Superior temporal gyrus (tissue), 1 donor: ENCODE measurements around the gene GUSB.
"Not testable (repeated sequence)": the region's sequence is repeated elsewhere in the genome, so short reads cannot be mapped to it uniquely, and the experiment has no call there.

Experiments
- DNase-seq: peaks from one replicate; pipeline ENCODE4 v3.0.0-alpha.2; 2016; ENCODE audit errors: extremely low spot score

GUSB gene

GRCh38 chr7:65975814-65976445, 6.1 kb downstream of the GUSB start:
- no peak for DNase-seq

GRCh38 chr7:65974876-65975275, 7.1 kb downstream of the GUSB start:
- DNase-seq, result no peak

DNA sequence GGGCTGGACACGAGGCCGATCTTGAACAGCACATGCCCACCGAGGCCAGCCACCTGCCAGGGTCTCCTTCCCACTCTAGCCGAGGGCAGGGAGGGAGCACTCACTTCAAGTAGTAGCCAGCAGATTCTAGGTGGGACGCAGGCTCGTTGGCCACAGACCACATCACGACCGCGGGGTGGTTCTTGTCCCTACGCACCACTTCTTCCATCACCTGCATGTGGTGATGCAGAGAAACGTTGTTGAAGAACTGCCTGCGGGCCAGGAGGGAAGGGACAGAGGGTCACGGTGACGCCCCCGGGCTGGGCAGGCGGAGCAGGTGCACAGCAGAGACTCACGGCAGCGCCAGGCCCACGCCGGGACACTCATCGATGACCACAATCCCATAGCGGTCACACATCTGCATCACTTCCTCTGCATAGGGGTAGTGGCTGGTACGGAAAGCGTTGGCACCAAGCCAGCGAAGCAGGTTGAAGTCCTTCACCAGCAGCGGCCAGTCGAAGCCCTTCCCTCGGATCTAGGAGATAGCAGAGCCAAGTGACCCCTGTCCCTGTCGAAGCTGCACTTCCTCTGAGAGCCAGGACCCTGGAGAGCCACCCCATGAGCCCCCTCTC, 7.7 kb downstream of the GUSB start:
- DNase-seq, result no peak

- no peak for DNase-seq
These were observed 9.0 kb downstream of the GUSB start for GRCh38 chr7:65972976-65973375.

DNA sequence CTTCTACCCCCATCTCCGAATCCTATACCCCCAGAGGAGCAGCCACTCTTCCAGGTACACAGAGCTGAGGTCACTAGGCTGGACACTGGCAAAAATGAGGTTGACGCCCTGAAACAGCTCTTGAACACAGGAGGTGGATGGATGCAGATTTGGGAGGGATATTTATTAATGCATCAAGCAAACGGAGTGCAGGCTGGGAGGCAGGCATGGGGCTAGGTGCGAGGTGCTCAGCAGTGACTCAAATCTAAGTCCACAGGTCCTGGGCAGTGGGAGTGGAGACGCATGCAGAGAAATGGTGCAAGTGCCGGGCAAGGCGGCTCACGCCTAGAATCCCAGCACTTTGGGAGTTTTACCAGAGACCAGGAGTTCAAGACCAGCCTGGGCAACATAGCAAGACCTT, 11.0 kb downstream of the GUSB start:
- no peak for DNase-seq

GRCh38 chr7:65968256-65969185, 13.5 kb downstream of the GUSB start:
- DNase-seq, result no peak

DNA sequence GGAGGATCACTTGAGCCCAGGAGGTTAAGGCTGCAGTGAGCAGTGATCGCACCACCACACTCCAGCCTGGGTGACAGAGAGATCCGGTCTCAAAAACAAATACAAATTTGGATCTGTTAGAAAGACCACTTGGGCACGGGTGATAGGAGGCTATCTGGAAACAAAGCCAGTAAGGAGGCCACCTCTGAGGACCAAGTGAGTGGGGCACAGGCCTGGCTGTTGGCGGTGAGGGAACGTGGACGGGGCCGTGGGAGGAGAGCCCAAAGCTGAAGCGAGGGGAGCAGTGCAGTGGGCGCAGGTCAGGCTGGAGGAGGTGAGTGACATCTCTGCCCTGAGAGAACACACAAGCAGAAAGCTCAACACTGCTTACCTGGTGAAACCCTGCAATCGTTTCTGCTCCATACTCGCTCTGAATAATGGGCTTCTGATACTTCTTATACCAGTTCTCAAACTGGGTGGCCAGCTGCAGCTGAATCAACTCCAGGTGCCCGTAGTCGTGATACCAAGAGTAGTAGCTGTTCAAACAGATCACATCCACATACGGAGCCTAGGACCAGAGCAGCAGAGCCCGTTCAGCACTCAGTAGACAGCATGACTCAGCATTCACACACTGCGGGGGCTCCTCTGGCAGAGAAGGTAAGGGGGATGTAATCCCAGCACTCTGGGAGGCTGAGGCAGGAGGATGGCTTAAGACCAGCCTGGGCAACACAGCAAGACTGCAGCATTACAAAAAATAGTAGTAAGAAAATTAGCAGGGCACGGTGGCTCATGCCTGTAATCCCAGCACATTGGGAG, 14.5 kb downstream of the GUSB start:
- no peak for DNase-seq

DNA sequence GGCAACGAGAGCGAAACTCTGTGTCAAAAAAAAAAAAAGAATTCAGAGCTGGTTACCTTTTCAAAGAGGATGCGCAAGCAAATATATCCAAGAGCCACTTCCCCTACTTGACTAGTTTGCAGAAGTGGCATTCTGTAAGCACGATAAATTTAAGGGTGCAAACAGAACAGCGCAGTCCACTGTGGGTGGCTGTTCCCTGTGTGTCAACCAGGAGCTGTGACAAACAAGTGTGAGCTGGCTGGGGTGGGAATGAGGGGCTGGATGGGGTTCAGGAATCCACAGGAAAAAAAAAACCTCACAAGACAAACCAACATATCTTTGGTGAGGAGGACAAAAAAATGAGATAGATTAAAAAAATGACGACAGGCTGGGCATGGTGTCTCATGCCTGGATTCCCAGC, 15.9 kb downstream of the GUSB start:
- no peak for DNase-seq

DNA sequence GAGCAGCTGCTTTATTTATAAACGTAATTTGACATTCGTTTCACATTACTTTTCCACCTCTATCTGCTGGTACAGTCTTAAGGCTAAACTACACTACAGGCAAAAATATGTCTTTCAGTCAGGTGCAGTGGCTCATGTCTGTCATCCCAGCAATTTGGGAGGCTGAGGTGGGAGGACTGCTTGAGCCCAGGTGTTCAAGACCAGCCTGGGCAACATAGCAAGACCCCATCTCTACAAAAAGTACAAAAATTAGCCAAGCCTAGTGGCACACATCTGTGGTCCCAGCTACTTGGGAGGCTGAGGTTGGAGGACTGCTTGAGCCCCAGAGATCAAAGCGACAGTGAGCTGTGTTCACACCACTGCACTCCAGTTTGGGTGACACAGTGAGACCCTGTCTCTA, 17.3 kb downstream of the GUSB start:
- DNase-seq, result not testable (repeated sequence)

DNA sequence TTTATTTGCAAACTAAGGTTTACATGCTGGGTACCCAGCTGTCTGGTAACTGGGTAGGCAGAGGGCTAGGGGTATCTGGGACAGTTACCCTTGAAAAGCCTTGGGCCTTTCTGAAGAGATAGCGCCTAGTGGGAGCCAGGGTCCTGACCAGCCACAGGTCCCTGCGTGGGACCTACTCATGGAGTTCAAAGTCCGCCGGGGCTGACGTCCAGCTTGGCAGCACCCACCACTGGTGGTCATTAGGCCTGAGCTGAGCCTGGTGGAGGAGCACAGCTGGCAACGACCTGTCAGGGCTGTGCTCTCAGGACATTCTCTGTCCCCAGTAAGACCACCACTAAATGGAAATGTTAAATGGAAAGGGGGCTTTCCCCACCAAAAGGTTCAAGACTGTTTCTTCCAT, 20.0 kb downstream of the GUSB start:
- DNase-seq, result no peak

DNA sequence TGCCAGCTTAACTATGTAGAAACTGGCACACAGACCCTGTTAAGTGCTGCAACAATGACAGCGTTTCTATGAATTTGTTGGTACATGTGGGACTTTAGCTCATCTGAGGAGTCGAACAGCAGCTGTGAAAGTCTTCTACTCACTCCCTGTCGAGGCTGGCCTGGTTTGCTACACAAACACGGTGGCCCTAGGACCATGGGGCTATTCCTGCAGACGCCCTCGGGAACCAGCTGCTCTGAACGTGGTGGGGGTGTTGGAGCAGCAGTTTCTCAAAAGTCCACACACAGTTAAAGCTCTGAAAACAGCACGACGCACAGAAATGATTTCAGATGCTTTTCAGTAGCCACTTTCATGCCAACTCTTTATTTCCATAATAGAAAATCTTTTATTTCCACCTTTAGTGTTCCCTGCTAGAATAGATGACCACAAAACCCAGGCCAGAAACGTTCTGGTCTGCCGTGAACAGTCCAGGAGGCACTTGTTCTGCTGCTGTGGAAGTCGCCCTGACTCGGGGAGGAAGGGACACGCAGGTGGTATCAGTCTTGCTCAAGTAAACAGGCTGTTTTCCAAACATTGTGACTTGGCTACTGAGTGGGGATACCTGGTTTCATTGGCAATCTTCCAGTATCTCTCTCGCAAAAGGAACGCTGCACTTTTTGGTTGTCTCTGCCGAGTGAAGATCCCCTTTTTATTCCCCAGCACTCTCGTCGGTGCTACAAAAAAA, 21.5 kb downstream of the GUSB start:
- DNase-seq, result no peak

GRCh38 chr7:65955718-65956117, 26.3 kb downstream of the GUSB start:
- no peak for DNase-seq

DNA sequence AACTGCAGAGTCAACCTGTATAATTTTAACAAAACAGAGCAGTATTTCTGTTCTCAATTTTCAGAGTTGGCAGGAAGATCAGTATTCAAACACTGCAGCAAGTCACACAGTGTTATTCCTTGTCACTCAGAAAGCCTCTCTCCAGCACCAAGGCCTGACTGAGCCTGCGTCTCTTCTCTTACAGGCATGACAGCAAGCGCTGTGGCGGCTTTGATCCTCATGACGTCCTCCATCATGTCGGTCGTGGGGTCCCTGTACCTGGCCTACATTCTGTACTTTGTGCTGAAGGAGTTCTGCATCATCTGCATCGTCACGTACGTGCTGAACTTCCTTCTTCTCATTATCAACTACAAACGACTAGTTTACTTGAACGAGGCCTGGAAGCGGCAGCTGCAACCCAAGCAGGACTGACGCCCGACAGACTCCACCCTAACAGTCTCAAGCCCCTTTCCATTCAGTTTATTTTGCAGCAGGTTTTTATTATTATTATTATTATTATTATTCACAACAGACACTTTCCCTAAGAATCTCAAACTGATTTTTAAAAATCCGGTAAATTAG, 28.0 kb downstream of the GUSB start:
- DNase-seq, result no peak

GRCh38 chr7:65953001-65953720, 28.9 kb downstream of the GUSB start:
- DNase-seq, result no peak

DNA sequence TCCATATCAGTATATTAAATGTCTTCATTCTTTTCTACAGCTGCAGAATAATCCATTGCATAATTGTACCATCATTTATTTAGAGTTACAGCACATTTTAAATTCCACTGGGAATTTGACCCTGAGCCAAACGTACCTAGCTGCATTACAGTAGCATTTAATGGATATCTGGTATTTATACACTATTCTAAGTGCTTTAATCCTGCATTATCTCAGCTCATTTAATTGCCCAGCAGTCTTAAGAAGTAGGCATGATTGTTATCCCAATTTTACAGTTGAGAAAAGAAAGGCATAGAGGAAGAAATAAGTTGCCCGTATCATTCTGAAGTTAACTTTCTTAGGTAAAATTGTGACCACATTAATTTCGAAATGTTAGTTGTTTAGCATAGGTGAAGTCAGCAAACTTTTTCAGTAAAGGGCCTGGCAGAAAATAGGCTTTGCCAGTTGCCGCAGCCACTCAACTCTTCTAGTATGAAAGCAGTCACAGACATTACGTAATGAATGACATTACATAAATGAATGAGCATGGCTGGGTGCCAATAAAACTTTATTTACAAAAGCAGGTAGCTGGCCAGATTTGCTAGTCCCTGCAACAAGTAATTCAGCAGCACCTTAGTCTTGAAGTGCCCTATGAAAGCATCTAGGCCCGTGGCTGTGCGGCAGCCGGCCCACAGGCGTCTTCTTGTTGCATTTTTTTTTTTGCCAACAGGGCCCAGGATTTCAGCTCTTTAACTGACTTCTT, 30.0 kb downstream of the GUSB start:
- DNase-seq, result no peak

GRCh38 chr7:65946904-65947303, 35.1 kb downstream of the GUSB start:
- DNase-seq, result no peak

DNA sequence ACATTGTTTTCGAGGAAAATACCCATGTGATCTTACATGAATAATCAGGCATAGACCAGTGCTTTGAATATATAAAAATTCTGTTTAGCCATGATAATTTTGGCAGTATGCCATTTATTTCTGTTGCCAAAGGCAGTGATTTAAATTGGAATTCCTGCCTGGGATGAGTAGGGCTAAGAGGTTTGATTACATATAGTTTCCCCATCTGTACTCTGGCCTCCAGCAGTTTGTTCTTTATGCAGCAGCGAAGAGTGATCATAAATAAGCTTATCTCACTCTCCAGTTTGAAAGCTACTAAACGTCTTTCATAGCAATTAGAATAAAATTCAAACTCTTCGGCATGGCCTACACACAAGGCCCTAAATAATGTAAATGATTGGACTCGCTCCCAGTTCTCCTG, 36.2 kb downstream of the GUSB start:
- not testable (repeated sequence) for DNase-seq

DNA sequence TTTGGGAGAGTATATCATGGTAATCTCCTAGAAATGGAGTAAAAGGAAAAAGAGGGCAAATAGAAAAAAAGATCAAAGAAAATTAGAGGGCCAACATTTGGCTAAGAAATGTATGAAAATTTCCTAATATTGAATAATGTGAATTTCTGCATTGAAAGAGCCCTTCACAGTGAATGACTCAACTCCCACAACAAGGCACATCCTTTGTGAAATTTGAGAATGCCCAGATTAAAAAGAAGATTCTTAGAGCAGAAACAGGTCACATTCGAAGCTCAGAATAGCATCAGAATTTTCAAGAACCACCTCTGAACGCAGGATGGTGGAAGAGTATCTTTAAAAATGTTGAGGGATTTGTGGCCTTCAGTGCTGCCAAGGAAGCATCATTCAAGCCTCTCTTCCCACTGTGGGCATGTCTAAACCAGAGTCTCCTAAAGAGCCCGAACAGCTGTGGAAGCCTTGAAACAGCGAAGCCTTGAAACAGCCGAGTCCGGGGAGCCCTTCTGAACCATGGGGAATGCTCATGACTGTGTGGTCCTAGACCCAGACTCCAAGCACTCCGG, 43.6 kb downstream of the GUSB start:
- no peak for DNase-seq

- DNase-seq, result no peak
These were observed 44.7 kb downstream of the GUSB start for GRCh38 chr7:65937296-65937695.
